ENCODE data around the gene KCNH4. TPM values are rescaled to one million over a fixed set of nuclear protein-coding genes. Genes with fewer than 3 reads are reported as not detected.

Gene KCNH4
- total and polyA plus RNA-seq, 2 of the 13 experiments (the other 11 are each of a cell fraction or from before 2014, with no cell fraction given) = 0.01 to 0.09 TPM

GRCh38 chr17:42202696-42203095 is 21.8 kb upstream of the KCNH4 start:
- 94% methylated on average over 5 of the region's 5 CpGs for WGBS (ENCODE audit: low lambda C conversion rate)
- Histone ChIP-seq H3K27ac (ENCODE audit: extremely low read length, insufficient read depth, low read length) (no peak overlapping the region), H3K4me1 (ENCODE audit: insufficient read depth, low read length) (peaks cover 16% of the 10 kb centered on the region), H3K27me3 (ENCODE audit: control insufficient read depth in 1 of 2, insufficient read depth in 2 of 2, low read length in 2 of 2) (no peaks in the 10 kb centered on the region), H3K4me3 (replicated peaks in 1 of 3; ENCODE audit: insufficient read depth in 1 of 3, low read depth in 2 of 3, low read length in 3 of 3) (no peak overlapping the region), H3K36me3 (replicated peaks in 1 of 2; ENCODE audit: control insufficient read depth in 1 of 2, insufficient read depth in 2 of 2, low read length in 2 of 2) (peaks cover 7 to 24% of the 10 kb centered on the region in 2 experiments), H3K9ac (ENCODE audit: insufficient read depth, low read depth, low read length) (no peak overlapping the region), H2AFZ (ENCODE audit: low read length) (no peak overlapping the region), H4K20me1 (ENCODE audit: insufficient read depth, low read length) (no peaks in the 10 kb centered on the region), H3K4me2 (ENCODE audit: low read depth, low read length) (no peak overlapping the region), H3K9me3 (ENCODE audit: low read length) (no peaks in the 10 kb centered on the region), H3K79me2 (ENCODE audit: insufficient read depth, low read length) (no peaks in the 10 kb centered on the region)
- FAIRE-seq (no peak), ATAC-seq (no peak), DNase-seq (ENCODE audit: low spot score) (no peak)
- ChIA-PET CTCF (ENCODE audit: low intra/inter-chr PET ratio, low total read pairs) (no interaction called here), POLR2A (no interaction called here)
- intact Hi-C loops (cut with micrococcal nuclease; ENCODE audit: unreplicated experiment) = no loop called here
- in situ Hi-C loops (cut with HindIII; ENCODE audit: extremely low pct_ligation_motif_present, low pct_unique_long_range_greater_than_20kb) = no loop called here
- no TSS peak for BruUV-seq (replicated peaks)
- TF ChIP-seq ZNF318 (CRISPR knock-in tag; IDR thresholded peaks at IDR 0.05) = no peak
- no peak for TF ChIP-seq FOSL1 (CRISPR knock-in tag; IDR thresholded peaks at IDR 0.05; ENCODE audit: borderline replicate concordance)
- no peak for TF ChIP-seq MNT (IDR thresholded peaks at IDR 0.05)
- TF ChIP-seq ZFP41 (CRISPR knock-in tag; IDR thresholded peaks at IDR 0.05; ENCODE audit: borderline replicate concordance) = no peak
- no peak for TF ChIP-seq MLXIP (CRISPR knock-in tag; IDR thresholded peaks at IDR 0.05; ENCODE audit: borderline replicate concordance)
- no peak for TF ChIP-seq KDM4B (CRISPR knock-in tag; IDR thresholded peaks at IDR 0.05)
- no peak for TF ChIP-seq BRD4 (CRISPR knock-in tag; IDR thresholded peaks at IDR 0.05)

Measured in HepG2 (cell line).